ENCODE measurements around the gene PRICKLE2. TPM values are rescaled to one million over a fixed set of nuclear protein-coding genes. Genes with fewer than 3 reads are reported as not detected.

Gene PRICKLE2
- total and polyA plus RNA-seq, 4 donors, result 0.89 to 8.0 (median 3.2) TPM

DNA sequence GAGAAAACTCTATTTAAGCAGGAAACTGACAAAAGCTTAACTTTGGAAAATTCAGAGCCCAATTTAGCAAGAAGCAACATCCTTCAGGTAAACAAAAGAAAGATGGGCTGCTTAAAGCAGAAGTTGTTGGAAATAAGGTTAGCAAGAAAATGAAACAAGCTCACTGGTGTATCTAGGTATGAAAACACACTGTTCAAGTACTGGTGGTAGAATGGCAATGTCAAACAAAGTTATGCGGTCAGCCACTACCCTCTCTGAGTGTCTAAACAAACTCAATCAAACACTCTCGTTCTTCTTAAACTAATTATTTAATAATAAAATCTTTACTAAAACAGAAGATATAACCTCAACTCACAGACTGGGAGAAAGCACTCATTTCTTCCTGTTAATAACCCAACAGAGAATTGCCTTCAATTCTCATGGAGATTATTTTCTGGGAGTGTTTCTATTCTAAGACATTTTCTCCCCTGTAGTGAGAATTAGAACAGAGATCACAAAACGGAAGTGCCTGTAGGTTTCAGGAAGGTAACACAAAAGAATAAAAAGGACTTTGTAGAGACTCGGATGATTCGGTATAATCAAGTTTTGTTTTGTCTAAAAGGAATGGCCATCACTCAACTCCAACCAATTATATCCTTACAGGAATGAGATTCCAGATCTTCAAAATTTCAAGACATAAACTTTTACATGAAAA is 28.9 kb downstream of the PRICKLE2 start:
- no peak overlapping the region for H3K4me3 ChIP-seq (ENCODE audit: low read depth in 1 of 3, low read length in 3 of 3)
- 88% methylated on average over 5 of the region's 5 CpGs for WGBS
- peaks cover 0 to 5% (median 0%) of the 10 kb centered on the region in 4 donors for H3K9me3 ChIP-seq (ENCODE audit: control insufficient read depth in 4 of 4, low read length in 3 of 4)
- no peak for DNase-seq (ENCODE audit: low spot score)
- TF ChIP-seq GABPA (IDR thresholded peaks at IDR 0.05 in 1 of 2, conservative IDR thresholded peaks at IDR 0.05 in 1 of 2), result no peak
- TF ChIP-seq RXRA (IDR thresholded peaks at IDR 0.05), result no peak
- TF ChIP-seq REST (IDR thresholded peaks at IDR 0.05), result no peak
- no peak for TF ChIP-seq TAF1 (conservative IDR thresholded peaks at IDR 0.05)
- no peak for TF ChIP-seq YY1 (IDR thresholded peaks at IDR 0.05)
- no peak for TF ChIP-seq EGR1 (IDR thresholded peaks at IDR 0.05; ENCODE audit: low read depth in 2 of 2)
- no peak overlapping the region for H3K9ac ChIP-seq (ENCODE audit: low read depth in 1 of 2, low read length in 2 of 2)
- no peaks in the 10 kb centered on the region for H3K4me1 ChIP-seq (ENCODE audit: control insufficient read depth in 4 of 4, insufficient read depth in 4 of 4, low read length in 3 of 4)
- no peak overlapping the region for H3K27ac ChIP-seq (ENCODE audit: low read depth in 1 of 2, low read length in 2 of 2)
- no peaks in the 10 kb centered on the region for H3K36me3 ChIP-seq (ENCODE audit: control insufficient read depth in 4 of 4, insufficient read depth in 3 of 4, low read depth in 1 of 4, low read length in 3 of 4)
- H3K27me3 ChIP-seq (ENCODE audit: control insufficient read depth in 4 of 4, insufficient read depth in 4 of 4, low read length in 3 of 4), result no peaks in the 10 kb centered on the region

GRCh38 chr3:64195789-64196188 is 29.5 kb downstream of the PRICKLE2 start:
- no peaks in the 10 kb centered on the region for H3K4me1 ChIP-seq (ENCODE audit: control insufficient read depth in 4 of 4, insufficient read depth in 4 of 4, low read length in 3 of 4)
- H3K4me3 ChIP-seq (ENCODE audit: low read depth in 1 of 3, low read length in 3 of 3), result no peak overlapping the region
- no peak for DNase-seq (ENCODE audit: low spot score)
- no peak overlapping the region for H3K27ac ChIP-seq (ENCODE audit: low read depth in 1 of 2, low read length in 2 of 2)
- peaks cover 0 to 5% (median 0%) of the 10 kb centered on the region in 4 donors for H3K9me3 ChIP-seq (ENCODE audit: control insufficient read depth in 4 of 4, low read length in 3 of 4)
- no peaks in the 10 kb centered on the region for H3K36me3 ChIP-seq (ENCODE audit: control insufficient read depth in 4 of 4, insufficient read depth in 3 of 4, low read depth in 1 of 4, low read length in 3 of 4)
- WGBS, result 88% methylated on average over 1 of the region's 1 CpG
- no peaks in the 10 kb centered on the region for H3K27me3 ChIP-seq (ENCODE audit: control insufficient read depth in 4 of 4, insufficient read depth in 4 of 4, low read length in 3 of 4)
- TF ChIP-seq, protein P1, sequence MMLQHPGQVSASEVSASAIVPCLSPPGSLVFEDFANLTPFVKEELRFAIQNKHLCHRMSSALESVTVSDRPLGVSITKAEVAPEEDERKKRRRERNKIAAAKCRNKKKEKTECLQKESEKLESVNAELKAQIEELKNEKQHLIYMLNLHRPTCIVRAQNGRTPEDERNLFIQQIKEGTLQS (IDR thresholded peaks at IDR 0.05), result no peak
- TF ChIP-seq YY1 (IDR thresholded peaks at IDR 0.05) (no peak), FOXA2 (IDR thresholded peaks at IDR 0.05) (no peak), JUND (IDR thresholded peaks at IDR 0.05) (no peak), RXRA (IDR thresholded peaks at IDR 0.05) (no peak), CTCF (IDR thresholded peaks at IDR 0.05; ENCODE audit: low read depth, low read length, missing input control) (no peak), RAD21 (IDR thresholded peaks at IDR 0.05) (no peak), MAX (IDR thresholded peaks at IDR 0.05) (no peak), HNF4A (conservative IDR thresholded peaks at IDR 0.05) (no peak), NR2F2 (IDR thresholded peaks at IDR 0.05) (no peak), TAF1 (conservative IDR thresholded peaks at IDR 0.05) (no peak), REST (IDR thresholded peaks at IDR 0.05) (no peak)
- TF ChIP-seq, protein P2, sequence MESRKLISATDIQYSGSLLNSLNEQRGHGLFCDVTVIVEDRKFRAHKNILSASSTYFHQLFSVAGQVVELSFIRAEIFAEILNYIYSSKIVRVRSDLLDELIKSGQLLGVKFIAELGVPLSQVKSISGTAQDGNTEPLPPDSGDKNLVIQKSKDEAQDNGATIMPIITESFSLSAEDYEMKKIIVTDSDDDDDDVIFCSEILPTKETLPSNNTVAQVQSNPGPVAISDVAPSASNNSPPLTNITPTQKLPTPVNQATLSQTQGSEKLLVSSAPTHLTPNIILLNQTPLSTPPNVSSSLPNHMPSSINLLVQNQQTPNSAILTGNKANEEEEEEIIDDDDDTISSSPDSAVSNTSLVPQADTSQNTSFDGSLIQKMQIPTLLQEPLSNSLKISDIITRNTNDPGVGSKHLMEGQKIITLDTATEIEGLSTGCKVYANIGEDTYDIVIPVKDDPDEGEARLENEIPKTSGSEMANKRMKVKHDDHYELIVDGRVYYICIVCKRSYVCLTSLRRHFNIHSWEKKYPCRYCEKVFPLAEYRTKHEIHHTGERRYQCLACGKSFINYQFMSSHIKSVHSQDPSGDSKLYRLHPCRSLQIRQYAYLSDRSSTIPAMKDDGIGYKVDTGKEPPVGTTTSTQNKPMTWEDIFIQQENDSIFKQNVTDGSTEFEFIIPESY (IDR thresholded peaks at IDR 0.05), result no peak
- no peak overlapping the region for H3K9ac ChIP-seq (ENCODE audit: low read depth in 1 of 2, low read length in 2 of 2)

Measured in liver (tissue), 9 donors.